COLO668 (cell line): ENCODE measurements around the gene GZMM.

Experiments
- DNase-seq: peaks from one replicate; lab custom pipeline; 2025; ENCODE audit not compliant: unreplicated experiment; lab: John Stamatoyannopoulos, UW

GZMM gene

DNA sequence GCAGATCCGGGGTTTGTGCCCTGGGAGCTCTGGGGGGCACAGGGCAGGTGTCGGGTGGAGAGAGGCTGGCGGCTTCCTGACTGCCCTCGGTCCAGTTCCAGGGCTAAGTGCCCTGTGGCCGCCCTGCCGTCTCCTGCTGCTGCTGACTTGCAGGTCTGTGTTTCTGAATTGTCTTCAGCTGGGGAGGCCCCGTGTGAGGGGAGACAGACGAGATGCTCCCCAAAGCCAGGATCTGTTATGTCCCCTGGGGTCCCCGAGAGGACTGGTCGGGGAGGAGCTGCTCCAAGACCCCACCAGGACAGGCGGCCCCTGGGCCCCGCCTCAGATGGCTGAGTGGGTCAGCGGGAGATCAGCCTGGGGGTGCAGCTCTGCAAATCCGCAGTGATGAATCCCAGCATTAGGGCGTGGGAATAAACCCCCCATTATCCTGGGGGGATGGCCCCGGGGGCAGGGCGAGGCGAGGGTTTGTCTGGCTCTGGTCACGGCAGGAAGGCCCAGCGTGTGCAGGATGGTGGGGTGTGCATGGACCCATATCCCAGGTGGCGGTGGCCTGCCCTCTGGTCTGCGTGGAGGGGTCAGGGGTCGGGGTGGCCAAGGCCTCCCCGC lies 50.5 kb downstream of the GZMM start:
- no peak for DNase-seq

DNA sequence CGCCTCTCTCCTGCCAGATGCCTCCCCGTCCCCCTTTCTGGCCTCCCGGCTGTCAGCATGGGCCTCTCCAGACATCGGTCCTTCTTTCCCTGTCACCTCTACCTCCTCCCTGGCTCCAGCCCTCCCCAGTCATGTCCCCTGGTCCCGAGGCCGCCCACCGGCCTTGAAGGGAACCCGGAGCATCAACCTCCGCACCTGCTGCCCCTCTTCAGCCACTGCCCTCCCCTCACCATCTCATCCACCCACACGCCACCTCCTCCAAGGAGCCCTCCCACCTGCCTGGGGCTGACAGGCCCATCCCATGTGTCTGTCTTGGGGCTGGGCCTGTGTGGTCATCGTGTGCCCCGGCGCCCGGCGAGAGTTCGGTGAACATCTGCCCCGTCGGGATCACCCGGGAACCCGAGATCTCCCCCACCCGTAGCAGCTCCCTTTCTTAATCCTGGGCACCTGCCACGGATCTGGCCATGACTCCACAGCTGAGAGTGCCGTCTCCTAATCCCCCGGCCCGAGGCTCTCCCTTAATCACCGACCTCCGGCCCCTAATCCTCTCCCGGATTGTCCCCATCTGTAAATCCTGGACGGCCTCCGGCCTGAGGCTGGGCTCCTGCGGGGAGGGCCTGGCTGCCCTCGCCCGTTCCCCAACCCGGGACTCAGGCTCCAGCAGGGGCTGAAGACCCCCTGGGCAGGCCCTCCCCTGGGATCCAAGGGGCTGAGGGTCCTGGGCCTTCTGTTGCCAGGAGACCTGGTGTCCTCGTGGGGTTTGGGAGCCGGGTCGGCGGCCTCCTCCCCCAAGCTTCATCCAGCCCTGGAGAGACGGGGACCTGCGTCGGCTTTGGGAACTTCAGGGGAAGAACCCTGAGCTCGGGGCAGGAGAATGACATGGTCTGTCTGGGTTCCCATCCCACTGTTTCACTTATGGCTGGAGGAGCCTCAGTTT lies 51.7 kb downstream of the GZMM start:
- DNase-seq: no peak

- no peak for DNase-seq
Observed at GRCh38 chr19:596263-596655, 52.4 kb downstream of the GZMM start.

GRCh38 chr19:597406-598315 lies 53.8 kb downstream of the GZMM start:
- no peak for DNase-seq
